ENCODE measurements around the gene NFKBIE.

Gene NFKBIE

GRCh38 chr6:44257025-44257752, 8.2 kb downstream of the NFKBIE start, which contains the start of gene SLC35B2:
Gene SLC35B2 (minus strand): TSS chr6:44257528. CDS start chr6:44257410, 118 bp downstream.
- TF ChIP-seq, protein P1, sequence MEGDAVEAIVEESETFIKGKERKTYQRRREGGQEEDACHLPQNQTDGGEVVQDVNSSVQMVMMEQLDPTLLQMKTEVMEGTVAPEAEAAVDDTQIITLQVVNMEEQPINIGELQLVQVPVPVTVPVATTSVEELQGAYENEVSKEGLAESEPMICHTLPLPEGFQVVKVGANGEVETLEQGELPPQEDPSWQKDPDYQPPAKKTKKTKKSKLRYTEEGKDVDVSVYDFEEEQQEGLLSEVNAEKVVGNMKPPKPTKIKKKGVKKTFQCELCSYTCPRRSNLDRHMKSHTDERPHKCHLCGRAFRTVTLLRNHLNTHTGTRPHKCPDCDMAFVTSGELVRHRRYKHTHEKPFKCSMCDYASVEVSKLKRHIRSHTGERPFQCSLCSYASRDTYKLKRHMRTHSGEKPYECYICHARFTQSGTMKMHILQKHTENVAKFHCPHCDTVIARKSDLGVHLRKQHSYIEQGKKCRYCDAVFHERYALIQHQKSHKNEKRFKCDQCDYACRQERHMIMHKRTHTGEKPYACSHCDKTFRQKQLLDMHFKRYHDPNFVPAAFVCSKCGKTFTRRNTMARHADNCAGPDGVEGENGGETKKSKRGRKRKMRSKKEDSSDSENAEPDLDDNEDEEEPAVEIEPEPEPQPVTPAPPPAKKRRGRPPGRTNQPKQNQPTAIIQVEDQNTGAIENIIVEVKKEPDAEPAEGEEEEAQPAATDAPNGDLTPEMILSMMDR (conservative IDR thresholded peaks at IDR 0.05; ENCODE audit: low read depth, low read length): peak; percentile 39
- Histone ChIP-seq H3K79me2 (ENCODE audit: insufficient read depth, low read depth) (peaks cover 39% of the 10 kb centered on the region), H4K20me1 (ENCODE audit: insufficient read depth) (peaks cover 17% of the 10 kb centered on the region), H3K9ac (peak within 1 kb of the TSS; percentile 82), H3K27me3 (ENCODE audit: insufficient read depth, low read depth) (no peaks in the 10 kb centered on the region), H2AFZ (ENCODE audit: low read depth) (peak within 1 kb of the TSS; percentile 69; the same call in 1 of the 2 replicates), H3K27ac (peak within 1 kb of the TSS; percentile 66), H3K4me1 (ENCODE audit: low read depth, poor library complexity, severe bottlenecking) (peaks cover 67% of the 10 kb centered on the region), H3K4me3 (IDR thresholded peaks at IDR 0.05; ENCODE audit: insufficient read depth, low read depth, low read length) (peak within 1 kb of the TSS; percentile 43), H3K4me2 (peak within 1 kb of the TSS; percentile 96), H3K36me3 (ENCODE audit: insufficient read depth) (peaks cover 15% of the 10 kb centered on the region)

GRCh38 chr6:44256775-44257024, 8.7 kb downstream of the NFKBIE start:
- Histone ChIP-seq H3K4me3 (IDR thresholded peaks at IDR 0.05; ENCODE audit: insufficient read depth, low read depth, low read length) (peak overlapping the region; percentile 43), H3K36me3 (ENCODE audit: insufficient read depth) (peaks cover 20% of the 10 kb centered on the region), H3K27me3 (ENCODE audit: insufficient read depth, low read depth) (no peaks in the 10 kb centered on the region), H3K9ac (peak overlapping the region; percentile 82), H2AFZ (ENCODE audit: low read depth) (peak overlapping the region; percentile 69; the same call in 1 of the 2 replicates), H4K20me1 (ENCODE audit: insufficient read depth) (peaks cover 21% of the 10 kb centered on the region), H3K4me2 (peak overlapping the region; percentile 96), H3K4me1 (ENCODE audit: low read depth, poor library complexity, severe bottlenecking) (peaks cover 67% of the 10 kb centered on the region), H3K27ac (peak overlapping the region; percentile 66; the same call in 1 of the 2 replicates), H3K79me2 (ENCODE audit: insufficient read depth, low read depth) (peaks cover 38% of the 10 kb centered on the region)
- TF ChIP-seq, protein P1 (conservative IDR thresholded peaks at IDR 0.05; ENCODE audit: low read depth, low read length): no peak

DNA sequence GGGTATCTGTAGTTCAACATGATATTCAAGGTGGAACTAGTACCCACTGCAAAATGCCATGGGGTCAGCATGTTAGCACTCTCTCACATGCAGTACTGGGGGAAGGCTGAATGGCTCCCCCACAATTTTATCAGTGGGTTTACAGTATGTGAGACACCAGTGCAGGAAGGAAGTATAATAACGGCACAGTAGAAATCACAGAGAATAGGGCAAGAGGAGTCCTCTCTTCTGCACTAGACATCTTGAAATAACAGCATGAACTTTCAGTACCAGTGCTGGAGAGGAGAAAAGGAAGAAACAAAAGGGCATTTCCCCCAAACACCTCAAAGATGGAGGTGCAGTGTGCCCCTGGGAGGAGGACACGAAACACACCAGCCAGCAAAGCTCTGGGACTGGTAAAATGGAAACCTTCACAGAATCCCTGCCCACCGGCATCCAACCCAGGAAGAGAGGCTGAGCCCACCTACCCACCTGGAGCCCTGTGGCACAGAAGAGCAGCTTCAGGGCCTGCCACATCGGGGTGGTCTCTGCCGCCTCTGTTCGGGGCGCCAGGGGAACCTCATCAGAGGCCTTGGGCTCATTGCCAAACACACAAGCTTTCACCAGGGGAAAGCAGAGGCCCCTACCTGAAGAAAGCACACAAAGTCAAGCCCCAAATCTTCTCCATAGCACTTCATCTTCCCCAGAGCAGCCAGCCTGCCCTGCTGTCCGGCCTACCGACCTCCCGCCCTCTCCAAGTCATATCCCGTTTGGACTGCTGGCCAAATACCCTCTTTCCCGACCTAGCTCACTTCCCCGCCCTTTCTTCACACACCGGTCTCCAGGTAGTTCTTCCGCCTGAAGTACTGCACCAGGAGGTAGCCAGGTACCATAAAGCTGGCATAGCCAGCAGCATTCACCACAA, 9.2 kb downstream of the NFKBIE start:
- TF ChIP-seq, protein P1 (conservative IDR thresholded peaks at IDR 0.05; ENCODE audit: low read depth, low read length): no peak
- H3K4me2 ChIP-seq: peak overlapping the region; percentile 96
- peaks cover 65% of the 10 kb centered on the region for H3K4me1 ChIP-seq (ENCODE audit: low read depth, poor library complexity, severe bottlenecking)
- H3K27me3 ChIP-seq (ENCODE audit: insufficient read depth, low read depth): no peaks in the 10 kb centered on the region
- peak overlapping the region; percentile 66; the same call in 1 of the 2 replicates for H3K27ac ChIP-seq
- H2AFZ ChIP-seq (ENCODE audit: low read depth): no peak overlapping the region
- H3K36me3 ChIP-seq (ENCODE audit: insufficient read depth): peaks cover 25% of the 10 kb centered on the region
- peak overlapping the region; percentile 43 for H3K4me3 ChIP-seq (IDR thresholded peaks at IDR 0.05; ENCODE audit: insufficient read depth, low read depth, low read length)
- peak overlapping the region; percentile 82; the same call in 1 of the 2 replicates for H3K9ac ChIP-seq
- peaks cover 38% of the 10 kb centered on the region for H3K79me2 ChIP-seq (ENCODE audit: insufficient read depth, low read depth)
- H4K20me1 ChIP-seq (ENCODE audit: insufficient read depth): peaks cover 27% of the 10 kb centered on the region

DNA sequence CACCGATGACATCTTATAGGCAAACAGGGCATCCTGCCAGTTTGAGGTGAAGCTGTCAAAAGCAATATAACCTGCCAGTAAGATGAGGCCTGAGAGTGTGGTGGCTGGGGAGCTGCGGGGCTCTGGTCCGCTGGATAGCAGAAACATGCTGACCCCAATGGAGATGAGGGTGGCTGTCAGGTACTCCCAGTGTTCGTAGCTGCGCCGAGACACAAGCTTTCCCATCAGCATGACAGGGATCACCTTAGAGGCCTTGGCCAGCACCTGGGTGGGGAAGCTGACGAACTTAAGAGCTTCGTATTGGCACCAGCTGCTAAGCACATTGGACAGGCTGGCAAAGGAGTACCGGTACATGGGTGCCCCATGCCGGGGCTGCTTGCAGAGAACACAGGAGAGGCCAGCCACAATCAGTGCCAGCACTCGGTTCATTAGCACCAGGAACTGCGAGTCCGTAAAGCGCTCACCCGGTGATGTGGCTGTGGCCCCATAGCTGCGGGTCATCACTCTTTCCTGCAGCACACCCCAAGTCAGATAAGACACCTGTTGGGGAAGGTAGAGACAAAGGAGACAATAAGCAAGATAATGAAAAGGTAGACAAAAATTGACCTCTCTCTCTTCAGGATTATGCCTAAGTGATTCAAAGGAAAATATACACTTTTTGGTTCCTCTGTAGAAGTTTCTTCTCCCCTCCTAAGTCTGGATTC, 10.1 kb downstream of the NFKBIE start:
- H3K27ac ChIP-seq: peak overlapping the region; percentile 66; the same call in 1 of the 2 replicates
- no peaks in the 10 kb centered on the region for H3K27me3 ChIP-seq (ENCODE audit: insufficient read depth, low read depth)
- TF ChIP-seq, protein P1 (conservative IDR thresholded peaks at IDR 0.05; ENCODE audit: low read depth, low read length): no peak
- peaks cover 36% of the 10 kb centered on the region for H4K20me1 ChIP-seq (ENCODE audit: insufficient read depth)
- no peak overlapping the region for H2AFZ ChIP-seq (ENCODE audit: low read depth)
- peak overlapping the region; percentile 96; the same call in 1 of the 2 replicates for H3K4me2 ChIP-seq
- H3K79me2 ChIP-seq (ENCODE audit: insufficient read depth, low read depth): peaks cover 43% of the 10 kb centered on the region
- H3K36me3 ChIP-seq (ENCODE audit: insufficient read depth): peaks cover 34% of the 10 kb centered on the region
- H3K4me1 ChIP-seq (ENCODE audit: low read depth, poor library complexity, severe bottlenecking): peaks cover 70% of the 10 kb centered on the region
- H3K4me3 ChIP-seq (IDR thresholded peaks at IDR 0.05; ENCODE audit: insufficient read depth, low read depth, low read length): no peak overlapping the region
- H3K9ac ChIP-seq: no peak overlapping the region
